ENCODE results near the gene NT5DC3.

NT5DC3 gene

GRCh38 chr12:103734863-103735262 is 106.2 kb downstream of the NT5DC3 start:
- no peak overlapping the region for H3K9ac ChIP-seq (ENCODE audit: low read depth, low read length, poor library complexity, severe bottlenecking)
- no peaks in the 10 kb centered on the region for H3K79me2 ChIP-seq (ENCODE audit: insufficient read depth, low read length)
- no peaks in the 10 kb centered on the region for H3K36me3 ChIP-seq (ENCODE audit: insufficient read depth, low read length)
- H3K9me3 ChIP-seq (ENCODE audit: insufficient read depth, low read depth, low read length), result no peaks in the 10 kb centered on the region
- H3K27me3 ChIP-seq (ENCODE audit: insufficient read depth, low read length, poor library complexity, severe bottlenecking), result no peaks in the 10 kb centered on the region
- H3K4me3 ChIP-seq (ENCODE audit: low read length, poor library complexity, severe bottlenecking), result no peak overlapping the region
- no peaks in the 10 kb centered on the region for H4K20me1 ChIP-seq (ENCODE audit: insufficient read depth, low read length, poor library complexity, severe bottlenecking)
- H3K9me2 ChIP-seq (replicated peaks; ENCODE audit: low read depth, low read length), result no peaks in the 10 kb centered on the region
- H3K4me2 ChIP-seq (ENCODE audit: low read depth, low read length, poor library complexity, severe bottlenecking), result no peak overlapping the region
- H3K4me1 ChIP-seq (ENCODE audit: insufficient read depth, low read length, poor library complexity, severe bottlenecking), result no peaks in the 10 kb centered on the region
- H2AFZ ChIP-seq (ENCODE audit: low read length), result no peak overlapping the region
- no peaks in the 10 kb centered on the region for H3F3A ChIP-seq (ENCODE audit: low read depth)
- no peak for TF ChIP-seq CTCF (conservative IDR thresholded peaks at IDR 0.05; ENCODE audit: low read length)
- no peak for TF ChIP-seq EZH2phosphoT487 (IDR thresholded peaks at IDR 0.05; ENCODE audit: borderline replicate concordance)

DNA sequence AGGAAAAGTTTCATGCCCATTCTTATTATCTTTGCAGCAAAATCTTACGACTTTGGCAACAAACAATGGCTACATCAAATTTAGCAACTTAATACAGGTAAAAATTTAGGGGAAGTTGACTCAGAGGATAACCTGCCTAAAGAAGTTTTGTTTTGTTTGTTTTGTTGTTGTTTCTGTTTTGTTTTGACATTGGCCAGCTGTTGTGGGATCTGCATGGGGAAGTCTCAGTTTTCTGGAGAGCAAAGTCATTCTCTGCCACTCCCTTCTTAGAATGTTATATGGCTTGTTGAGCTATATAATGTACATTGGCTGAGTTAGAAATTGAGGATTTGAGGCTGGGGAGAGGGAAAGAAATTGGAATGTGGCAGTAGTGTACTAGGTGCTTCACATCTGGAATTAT is 109.5 kb downstream of the NT5DC3 start:
- Histone ChIP-seq H3K9ac (ENCODE audit: low read depth, low read length, poor library complexity, severe bottlenecking) (no peak overlapping the region), H3K4me1 (ENCODE audit: insufficient read depth, low read length, poor library complexity, severe bottlenecking) (no peaks in the 10 kb centered on the region), H3K36me3 (ENCODE audit: insufficient read depth, low read length) (no peaks in the 10 kb centered on the region), H3K79me2 (ENCODE audit: insufficient read depth, low read length) (no peaks in the 10 kb centered on the region), H3K9me2 (replicated peaks; ENCODE audit: low read depth, low read length) (no peaks in the 10 kb centered on the region), H4K20me1 (ENCODE audit: insufficient read depth, low read length, poor library complexity, severe bottlenecking) (no peaks in the 10 kb centered on the region), H3K4me2 (ENCODE audit: low read depth, low read length, poor library complexity, severe bottlenecking) (no peak overlapping the region), H2AFZ (ENCODE audit: low read length) (no peak overlapping the region), H3F3A (ENCODE audit: low read depth) (no peaks in the 10 kb centered on the region), H3K4me3 (ENCODE audit: low read length, poor library complexity, severe bottlenecking) (no peak overlapping the region), H3K27me3 (ENCODE audit: insufficient read depth, low read length, poor library complexity, severe bottlenecking) (no peaks in the 10 kb centered on the region), H3K9me3 (ENCODE audit: insufficient read depth, low read depth, low read length) (no peaks in the 10 kb centered on the region)
- no peak for TF ChIP-seq CTCF (conservative IDR thresholded peaks at IDR 0.05; ENCODE audit: low read length)
- no peak for TF ChIP-seq EZH2phosphoT487 (IDR thresholded peaks at IDR 0.05; ENCODE audit: borderline replicate concordance)

- no peaks in the 10 kb centered on the region for H4K20me1 ChIP-seq (ENCODE audit: insufficient read depth, low read length, poor library complexity, severe bottlenecking)
- TF ChIP-seq CTCF (conservative IDR thresholded peaks at IDR 0.05; ENCODE audit: low read length) (no peak), EZH2phosphoT487 (IDR thresholded peaks at IDR 0.05; ENCODE audit: borderline replicate concordance) (no peak)
- H3F3A ChIP-seq (ENCODE audit: low read depth), result no peaks in the 10 kb centered on the region
- H3K79me2 ChIP-seq (ENCODE audit: insufficient read depth, low read length), result no peaks in the 10 kb centered on the region
- H3K27me3 ChIP-seq (ENCODE audit: insufficient read depth, low read length, poor library complexity, severe bottlenecking), result no peaks in the 10 kb centered on the region
- H3K9me3 ChIP-seq (ENCODE audit: insufficient read depth, low read depth, low read length), result no peaks in the 10 kb centered on the region
- H3K9ac ChIP-seq (ENCODE audit: low read depth, low read length, poor library complexity, severe bottlenecking), result no peak overlapping the region
- H3K4me3 ChIP-seq (ENCODE audit: low read length, poor library complexity, severe bottlenecking), result no peak overlapping the region
- H3K4me2 ChIP-seq (ENCODE audit: low read depth, low read length, poor library complexity, severe bottlenecking), result no peak overlapping the region
- H3K36me3 ChIP-seq (ENCODE audit: insufficient read depth, low read length), result no peaks in the 10 kb centered on the region
- no peak overlapping the region for H2AFZ ChIP-seq (ENCODE audit: low read length)
- H3K4me1 ChIP-seq (ENCODE audit: insufficient read depth, low read length, poor library complexity, severe bottlenecking), result no peaks in the 10 kb centered on the region
- no peaks in the 10 kb centered on the region for H3K9me2 ChIP-seq (replicated peaks; ENCODE audit: low read depth, low read length)
Observed at GRCh38 chr12:103729499-103729898, 111.5 kb downstream of the NT5DC3 start.

Measured in Loucy (cell line).